T-helper 2 cell treated with Interferon-gamma antibody and Interleukin-4, amounts not matched to agents 100 ng/mL and 5 ng/mL, for 36 hours (primary cell): Measurements from ENCODE around the gene PPP2CA. TPM values are rescaled to one million over a fixed set of nuclear protein-coding genes. Genes with fewer than 3 reads are reported as not detected.
"Not testable (repeated sequence)": the region's sequence is repeated elsewhere in the genome, so short reads cannot be mapped to it uniquely, and the experiment has no call there.

Source experiments
- intact Hi-C: fragments of 100-400 bp; cut with micrococcal nuclease; formaldehyde crosslinking; loops from one replicate; pipeline ENCODE4 v1.15.1; 2023
- total RNA-seq: library from RNA; stranded (reverse); gene quantifications from 2 replicates; pipeline ENCODE4 v1.2.3, GENCODE V29; 2022

PPP2CA gene
- total RNA-seq = 150 and 154 TPM in 2 replicates

GRCh38 chr5:134225780-134226440 lies at the start of gene PPP2CA:
Gene PPP2CA, minus strand, starts transcription at chr5:134226073. Its CDS starts 212 bp downstream, at chr5:134225861.
- intact Hi-C loops = loop anchor here (1.0 to 10.0 kb wide), 11 partner anchors 50 to 1174 kb away; partner anchors contain the start of genes CAMLG, CDKN2AIPNL, DDX46 and HSPA4

DNA sequence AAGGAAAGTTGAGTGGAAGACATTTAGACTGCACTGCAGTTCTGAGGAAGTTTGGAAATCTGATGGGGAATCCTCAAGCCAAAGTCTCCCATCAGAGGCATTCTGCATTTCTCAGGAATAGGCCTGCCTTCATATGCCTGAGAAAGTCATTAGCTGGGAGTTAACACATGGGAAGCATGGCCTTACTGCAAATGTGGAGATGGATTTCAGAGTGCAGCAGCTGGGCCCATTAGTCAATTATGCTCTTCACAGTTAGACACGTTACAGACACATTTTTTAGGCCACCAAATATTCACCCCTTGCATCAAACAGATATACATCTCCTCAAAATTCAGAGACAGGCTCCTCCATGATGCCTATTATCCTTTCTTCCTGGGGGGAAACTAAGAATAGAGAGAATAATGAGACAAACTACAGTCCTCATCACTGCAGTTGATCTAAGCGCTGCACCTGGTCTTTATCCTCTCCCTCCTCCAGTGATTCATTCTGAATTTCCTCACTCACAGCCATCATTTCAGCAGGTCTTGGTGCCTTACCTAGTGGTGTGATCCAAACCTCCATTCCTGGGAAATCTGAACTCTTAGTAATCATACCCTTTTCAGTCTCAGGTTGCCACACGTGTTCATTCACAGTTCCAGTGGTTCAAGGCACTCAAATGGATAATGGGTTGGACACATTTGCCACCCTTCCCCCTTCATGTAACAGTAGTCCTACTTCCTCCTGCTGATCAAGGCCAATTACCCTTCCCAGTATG lies 47.9 kb upstream of the PPP2CA start:
- intact Hi-C loops = no loop called here

GRCh38 chr5:134271059-134271458 lies 45.2 kb upstream of the PPP2CA start:
- intact Hi-C loops = no loop called here

DNA sequence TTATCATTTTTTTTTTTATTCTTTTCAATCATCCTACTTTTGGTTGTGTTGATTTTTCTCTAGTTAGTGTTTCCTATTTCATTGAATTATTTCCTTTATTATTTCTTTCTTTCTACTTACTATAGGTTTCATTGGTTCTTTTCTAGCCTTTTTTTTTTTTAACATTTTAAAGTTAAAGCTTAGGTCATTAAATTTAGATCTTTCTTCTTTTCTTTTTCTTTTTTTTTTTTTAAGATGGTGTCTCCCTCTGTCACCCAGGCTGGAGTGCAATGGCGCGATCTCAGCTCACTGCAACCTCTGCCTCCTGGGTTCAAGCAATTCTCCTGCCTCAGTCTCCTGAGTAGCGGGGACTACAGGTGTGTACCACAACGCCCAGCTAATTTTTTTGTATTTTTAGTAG lies 43.0 kb upstream of the PPP2CA start:
- intact Hi-C loops = no loop called here

DNA sequence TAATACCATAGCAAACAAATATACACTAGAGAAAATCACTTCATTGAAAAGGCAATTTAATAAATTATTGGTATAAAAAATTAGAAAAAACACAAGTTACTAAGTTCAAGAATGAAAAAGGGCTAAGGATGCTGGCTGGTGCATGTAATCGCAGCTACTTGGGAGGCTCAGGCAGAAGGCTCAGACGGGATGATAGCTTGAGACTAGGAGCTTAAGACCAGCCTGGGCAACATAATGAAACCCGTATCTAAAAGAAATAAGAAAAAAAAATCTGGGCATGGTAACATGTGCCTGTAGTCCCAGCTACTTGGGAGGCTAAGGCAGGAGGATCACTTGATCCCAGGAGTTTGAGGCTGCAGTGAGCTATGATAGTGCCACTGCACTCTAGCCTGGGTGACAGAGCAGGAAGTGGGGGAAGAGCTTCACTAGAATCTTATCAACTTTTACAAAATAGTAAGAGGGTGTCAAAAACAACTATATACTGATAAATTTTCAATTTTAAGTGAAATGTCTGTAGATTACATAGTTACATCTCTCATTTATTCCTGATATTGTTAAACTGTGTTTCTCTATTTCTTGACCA lies 42.2 kb upstream of the PPP2CA start:
- intact Hi-C loops = no loop called here

GRCh38 chr5:134267366-134268018 lies 41.6 kb upstream of the PPP2CA start:
- intact Hi-C loops = no loop called here

DNA sequence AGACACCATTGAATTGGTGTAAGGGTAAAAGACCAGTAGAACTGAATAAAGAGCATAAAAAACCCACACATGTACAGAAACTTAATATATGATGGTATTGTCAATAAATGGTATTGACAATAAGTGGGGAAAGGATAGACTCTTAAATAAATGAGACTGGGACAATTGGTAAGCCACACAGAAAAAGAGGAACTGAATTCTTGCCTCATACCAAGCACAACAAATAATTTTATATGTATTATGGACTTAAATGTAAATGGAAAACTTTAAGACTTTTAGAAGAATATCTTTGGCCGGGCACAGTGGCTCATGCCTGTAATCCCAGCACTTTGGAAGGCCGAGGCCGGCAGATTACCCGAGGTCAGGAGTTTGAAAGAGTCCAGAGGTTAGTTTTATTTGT lies 37.9 kb upstream of the PPP2CA start:
- intact Hi-C loops = no loop called here

- intact Hi-C loops = not testable (repeated sequence)
Observed at GRCh38 chr5:134262629-134263028, 36.8 kb upstream of the PPP2CA start.

GRCh38 chr5:134258896-134259295 lies 33.0 kb upstream of the PPP2CA start:
- intact Hi-C loops = no loop called here

- intact Hi-C loops = no loop called here
Observed at GRCh38 chr5:134257176-134257575, 31.3 kb upstream of the PPP2CA start.

DNA sequence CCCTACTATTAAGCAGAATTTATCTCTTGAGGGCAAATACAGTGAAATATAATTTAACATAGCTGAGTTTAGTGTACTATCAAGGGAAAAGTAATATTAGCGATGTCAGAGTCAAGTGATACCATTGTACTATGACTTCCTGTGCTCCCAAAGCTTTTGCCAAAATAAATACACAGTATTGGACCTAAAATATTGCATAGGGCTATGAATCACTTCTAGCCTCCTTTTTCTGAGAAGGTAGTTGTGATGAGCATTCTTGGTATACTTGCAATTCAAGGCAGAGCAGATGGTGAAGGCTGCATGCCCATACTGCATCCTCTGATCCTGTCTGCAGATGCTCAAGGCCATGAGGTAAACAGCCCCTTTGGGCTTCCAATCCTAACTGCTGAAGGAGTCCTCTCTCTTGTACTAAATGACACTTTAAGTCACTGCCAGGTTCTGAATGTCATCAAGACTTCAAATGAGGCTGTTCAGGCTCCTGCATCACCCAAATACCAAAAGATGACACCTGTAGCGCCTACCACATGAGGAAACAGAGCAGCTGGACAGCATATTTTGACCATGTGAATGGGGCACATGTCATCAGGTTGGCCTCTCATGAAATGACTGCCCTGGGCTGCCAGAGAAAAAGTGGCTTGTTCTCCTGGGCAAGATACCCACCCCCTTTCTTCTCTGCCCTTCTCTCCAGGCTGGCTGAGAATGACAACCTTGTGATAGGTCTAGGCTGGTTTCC lies 29.7 kb upstream of the PPP2CA start:
- intact Hi-C loops = no loop called here

GRCh38 chr5:134253368-134254153 lies 27.7 kb upstream of the PPP2CA start:
- intact Hi-C loops = not testable (repeated sequence)

GRCh38 chr5:134252671-134253070 lies 26.8 kb upstream of the PPP2CA start:
- intact Hi-C loops = no loop called here

DNA sequence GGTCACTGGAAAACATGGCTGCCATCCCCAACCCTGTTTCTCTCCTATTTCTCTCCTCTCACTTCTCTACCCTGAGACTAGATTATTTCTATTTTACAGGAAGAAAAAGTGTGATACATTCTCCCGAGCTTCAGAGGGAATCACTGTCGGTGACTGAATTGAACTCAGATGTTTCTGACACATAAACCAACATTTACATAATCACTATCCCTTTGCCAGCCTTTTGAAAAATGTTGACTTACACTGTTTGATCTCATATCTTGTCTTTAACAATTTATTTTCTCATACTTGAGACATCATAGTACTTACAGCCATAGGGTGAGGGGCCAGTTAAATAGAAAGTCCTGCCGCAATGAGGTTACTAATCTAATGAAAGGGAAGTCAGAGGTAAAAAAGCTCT lies 25.1 kb upstream of the PPP2CA start:
- intact Hi-C loops = no loop called here

DNA sequence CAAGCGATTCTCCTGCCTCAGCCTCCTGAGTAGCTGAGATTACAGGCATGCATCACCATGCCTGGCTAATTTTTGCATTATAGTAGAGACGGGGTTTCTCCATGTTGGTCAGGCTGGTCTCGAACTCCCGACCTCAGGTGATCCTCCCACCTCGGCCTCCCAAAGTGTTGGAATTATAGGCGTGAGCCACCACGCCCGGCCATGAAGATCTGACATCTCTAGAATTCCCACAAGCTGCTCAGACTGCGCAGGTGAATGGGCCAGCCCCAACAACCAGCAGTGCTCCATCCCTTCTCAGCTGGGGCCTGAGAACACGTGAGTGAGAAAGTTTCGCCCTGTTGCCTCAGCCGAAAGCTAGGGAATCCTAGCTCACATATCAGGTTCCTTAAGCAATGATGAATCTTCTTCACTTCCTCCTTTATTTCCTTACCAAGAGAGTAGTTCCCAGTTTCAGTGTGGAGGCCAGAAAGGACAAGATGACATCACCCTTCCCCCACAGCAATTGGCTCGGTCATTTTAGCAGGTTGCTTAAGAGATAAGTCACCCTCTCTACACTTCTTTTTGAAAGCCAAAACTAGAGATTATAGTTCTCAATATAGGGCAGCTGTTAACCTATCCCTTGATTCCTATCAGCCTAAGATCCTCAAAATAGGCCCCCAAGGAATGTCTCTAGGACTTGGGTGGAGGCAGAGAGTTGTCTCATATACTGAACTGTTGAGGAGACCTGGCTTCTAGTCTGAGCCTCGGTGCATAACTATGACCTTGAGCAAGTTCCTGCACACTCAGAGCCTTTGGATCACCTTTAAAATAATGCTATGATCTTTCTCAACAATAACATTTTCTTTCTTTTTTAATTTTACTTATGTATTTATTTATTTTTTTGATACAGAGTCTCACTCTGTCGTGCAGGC lies 23.9 kb upstream of the PPP2CA start:
- intact Hi-C loops = no loop called here

GRCh38 chr5:134248256-134248655 lies 22.4 kb upstream of the PPP2CA start:
- intact Hi-C loops = no loop called here

DNA sequence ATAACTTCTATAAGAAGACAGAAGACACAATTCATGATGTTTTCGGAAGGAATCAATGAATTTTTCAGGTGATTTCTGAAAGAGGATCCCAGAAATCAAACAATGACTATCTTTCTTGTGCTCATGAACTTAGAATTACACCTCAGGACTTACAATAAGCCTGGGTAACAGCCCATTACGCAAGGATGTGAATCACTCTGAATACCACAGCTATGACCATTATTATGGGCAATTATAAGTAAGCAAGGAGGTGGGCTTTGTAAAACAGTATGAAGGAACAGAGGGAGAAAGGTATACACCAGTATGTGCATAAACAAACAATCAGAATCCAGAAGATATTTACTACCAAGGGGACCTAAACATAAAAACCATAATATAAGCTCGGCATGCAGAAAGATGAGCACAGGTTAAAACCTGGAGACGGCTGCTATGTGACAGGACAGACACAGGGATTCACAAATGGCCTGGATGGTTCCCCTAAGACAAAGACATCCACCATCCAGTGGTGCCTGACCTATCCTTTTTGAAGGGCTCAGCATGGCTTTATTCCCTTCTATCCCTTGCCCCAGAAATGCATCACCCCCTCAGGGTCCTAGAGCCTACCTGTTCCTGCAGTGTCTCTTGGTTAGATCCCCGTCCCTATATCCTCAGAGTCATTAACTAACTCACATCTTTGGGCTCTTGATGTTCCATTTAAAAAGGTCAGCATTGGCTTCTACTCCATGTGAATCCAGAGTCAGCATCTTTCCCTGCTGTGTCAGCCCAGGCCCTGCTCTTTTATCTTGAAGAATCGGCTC lies 21.8 kb upstream of the PPP2CA start:
- intact Hi-C loops = no loop called here

DNA sequence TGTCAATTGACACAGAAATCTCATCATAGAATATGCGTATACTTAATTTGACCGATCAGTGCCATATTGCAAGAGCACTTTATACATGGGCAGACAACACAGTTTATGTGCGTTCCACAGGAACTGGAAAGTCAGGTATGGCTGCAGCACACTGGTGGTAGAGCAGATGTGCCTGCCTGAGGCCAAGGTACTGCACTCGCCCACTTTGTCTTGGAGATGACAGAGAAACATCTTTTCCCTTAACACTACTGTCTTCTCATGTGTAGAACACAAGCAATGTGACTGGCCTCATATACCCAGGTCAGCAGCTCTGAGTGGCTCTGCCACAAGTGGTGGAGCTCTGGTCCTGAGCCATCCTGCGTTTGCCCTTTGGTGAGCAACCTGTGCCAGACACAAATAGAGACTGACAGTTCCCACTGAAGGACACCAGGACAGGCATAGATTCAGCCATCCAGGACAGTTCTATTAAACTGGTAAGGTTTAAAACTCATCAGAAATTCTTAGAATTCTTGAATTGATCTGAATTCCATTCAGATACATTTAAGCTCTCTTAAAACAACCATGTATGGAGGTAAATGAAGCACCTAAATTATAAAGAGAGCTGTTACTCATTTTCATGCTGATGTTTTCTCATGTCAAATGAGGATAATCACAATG lies 21.0 kb upstream of the PPP2CA start:
- intact Hi-C loops = no loop called here
